Large intestine (tissue), 3 donors: ENCODE data around the gene ZFAND3. TPM values are rescaled to one million over a fixed set of nuclear protein-coding genes. Genes with fewer than 3 reads are reported as not detected.

Source experiments
- DNase-seq, 2 donors: peaks; one replicate each; pipeline versions ENCODE4 v3.0.0 to v3.0.0-alpha.2; 2013
- H3K27ac ChIP-seq: one replicate; pipeline ENCODE4 v1.5.1; 2013; ENCODE audit warnings: low read length
- H3K27me3 ChIP-seq: 2 replicates; pipeline ENCODE4 v1.6.1; 2013; ENCODE audit warnings: low read length; ENCODE audit not compliant: control insufficient read depth, insufficient read depth
- H3K36me3 ChIP-seq: 2 replicates; pipeline ENCODE4 v1.6.1; 2013; ENCODE audit warnings: low read length; ENCODE audit not compliant: control insufficient read depth, insufficient read depth
- H3K4me1 ChIP-seq: one replicate; pipeline ENCODE4 v1.6.1; 2013; ENCODE audit warnings: low read length; ENCODE audit not compliant: control insufficient read depth, insufficient read depth
- H3K4me3 ChIP-seq: one replicate; pipeline ENCODE4 v1.5.1; 2013; ENCODE audit warnings: low read length
- H3K9me3 ChIP-seq: one replicate; pipeline ENCODE4 v1.6.1; 2013; ENCODE audit warnings: mild to moderate bottlenecking, low read depth, low read length, moderate library complexity; ENCODE audit not compliant: control insufficient read depth
- WGBS: methylation state at CpG from one replicate; pipeline ENCODE4 v1.1.5; 2013; ENCODE audit warnings: low lambda C conversion rate; ENCODE audit not compliant: insufficient coverage; 5-methylcytosine and 5-hydroxymethylcytosine counted together
- polyA plus RNA-seq: library from polyadenylated mRNA; unstranded; fragments of 120-200 nt; gene quantifications from one replicate; pipeline ENCODE4 v1.2.1, GENCODE V29; 2013

The ZFAND3 gene
- polyA plus RNA-seq, 1 donor = 82.3 TPM

DNA sequence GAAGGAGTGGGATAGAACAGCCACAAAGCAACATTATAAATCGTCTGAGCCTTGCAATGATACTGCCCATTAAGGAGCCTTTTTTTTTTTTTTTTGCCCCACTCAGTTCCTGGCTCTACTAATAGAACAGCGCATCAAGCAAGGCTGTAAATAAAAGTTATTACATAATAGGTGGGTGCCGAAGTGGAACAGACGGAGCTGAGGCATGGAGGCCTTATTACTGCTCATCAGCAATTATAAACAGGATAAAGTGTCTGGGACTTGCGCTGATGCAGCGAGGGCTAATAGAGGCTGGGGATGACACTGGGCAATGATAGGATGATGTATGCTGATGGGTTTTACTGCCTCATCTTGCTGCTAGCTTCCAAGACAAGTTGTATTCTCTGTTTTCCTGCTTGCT, 272.1 kb downstream of the ZFAND3 start:
- H3K4me3 ChIP-seq = no peak overlapping the region
- WGBS = no CpG with 5 or more reads among the region's 6 CpGs

GRCh38 chr6:38092465-38092864, 272.9 kb downstream of the ZFAND3 start:
- peaks cover 2% of the 10 kb centered on the region for H3K36me3 ChIP-seq
- no peaks in the 10 kb centered on the region for H3K27me3 ChIP-seq
- H3K9me3 ChIP-seq = no peaks in the 10 kb centered on the region
- DNase-seq = no peak
- H3K4me1 ChIP-seq = no peaks in the 10 kb centered on the region
- no peak overlapping the region for H3K27ac ChIP-seq
- WGBS = 100% methylated on average over 1 of the region's 4 CpGs
- no peak overlapping the region for H3K4me3 ChIP-seq

More for the DNA sequence above, 272.1 kb downstream of the ZFAND3 start:
- H3K4me1 ChIP-seq = no peaks in the 10 kb centered on the region
- DNase-seq = no peak
- no peaks in the 10 kb centered on the region for H3K27me3 ChIP-seq
- H3K9me3 ChIP-seq = no peaks in the 10 kb centered on the region
- H3K27ac ChIP-seq = no peak overlapping the region
- peaks cover 3% of the 10 kb centered on the region for H3K36me3 ChIP-seq

GRCh38 chr6:38092964-38093363, 273.4 kb downstream of the ZFAND3 start:
- H3K27ac ChIP-seq = no peak overlapping the region
- no peaks in the 10 kb centered on the region for H3K4me1 ChIP-seq
- H3K4me3 ChIP-seq = no peak overlapping the region
- no peak for DNase-seq
- H3K27me3 ChIP-seq = no peaks in the 10 kb centered on the region
- H3K36me3 ChIP-seq = no peaks in the 10 kb centered on the region
- H3K9me3 ChIP-seq = no peaks in the 10 kb centered on the region

- no peak for DNase-seq
- Histone ChIP-seq H3K4me1 (no peaks in the 10 kb centered on the region), H3K27ac (no peak overlapping the region), H3K27me3 (no peaks in the 10 kb centered on the region), H3K36me3 (no peaks in the 10 kb centered on the region), H3K9me3 (no peaks in the 10 kb centered on the region), H3K4me3 (no peak overlapping the region)
- 92% methylated on average over 2 of the region's 2 CpGs for WGBS
Measured at GRCh38 chr6:38095054-38095453, 275.5 kb downstream of the ZFAND3 start.

GRCh38 chr6:38099221-38099620, 279.7 kb downstream of the ZFAND3 start:
- Histone ChIP-seq H3K27me3 (no peaks in the 10 kb centered on the region), H3K4me3 (no peak overlapping the region), H3K4me1 (no peaks in the 10 kb centered on the region), H3K36me3 (peaks cover 2% of the 10 kb centered on the region), H3K27ac (no peak overlapping the region), H3K9me3 (no peaks in the 10 kb centered on the region)
- WGBS = no CpG with 5 or more reads among the region's 1 CpG
- DNase-seq = no peak

DNA sequence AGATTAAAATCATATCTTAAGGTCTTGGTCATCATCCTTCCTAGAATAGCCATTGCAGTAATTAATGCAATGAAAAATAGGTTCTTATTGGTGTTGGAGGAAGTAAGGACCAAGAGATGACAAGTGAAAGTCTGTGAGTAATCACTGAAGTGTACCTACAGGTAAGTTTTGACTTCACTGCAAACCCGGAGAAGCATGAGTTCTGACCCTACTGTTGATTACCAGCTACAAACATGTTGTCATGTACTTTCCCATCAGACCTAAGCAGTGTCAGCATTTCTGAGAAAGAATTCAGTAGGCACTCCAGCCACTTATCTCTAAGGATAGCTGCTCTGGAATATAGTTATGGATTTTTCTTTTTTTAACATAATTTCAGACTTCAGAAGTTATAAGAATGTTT, 280.9 kb downstream of the ZFAND3 start:
- DNase-seq = no peak
- H3K4me3 ChIP-seq = no peak overlapping the region
- no CpG with 5 or more reads among the region's 1 CpG for WGBS
- peaks cover 2% of the 10 kb centered on the region for H3K36me3 ChIP-seq
- no peaks in the 10 kb centered on the region for H3K27me3 ChIP-seq
- no peak overlapping the region for H3K27ac ChIP-seq
- no peaks in the 10 kb centered on the region for H3K9me3 ChIP-seq
- no peaks in the 10 kb centered on the region for H3K4me1 ChIP-seq

GRCh38 chr6:38103921-38104320, 284.4 kb downstream of the ZFAND3 start:
- Histone ChIP-seq H3K36me3 (peaks cover 11% of the 10 kb centered on the region), H3K27me3 (no peaks in the 10 kb centered on the region), H3K4me3 (no peak overlapping the region), H3K27ac (no peak overlapping the region), H3K9me3 (no peaks in the 10 kb centered on the region), H3K4me1 (no peaks in the 10 kb centered on the region)
- no peak for DNase-seq
- no CpG with 5 or more reads among the region's 3 CpGs for WGBS

DNA sequence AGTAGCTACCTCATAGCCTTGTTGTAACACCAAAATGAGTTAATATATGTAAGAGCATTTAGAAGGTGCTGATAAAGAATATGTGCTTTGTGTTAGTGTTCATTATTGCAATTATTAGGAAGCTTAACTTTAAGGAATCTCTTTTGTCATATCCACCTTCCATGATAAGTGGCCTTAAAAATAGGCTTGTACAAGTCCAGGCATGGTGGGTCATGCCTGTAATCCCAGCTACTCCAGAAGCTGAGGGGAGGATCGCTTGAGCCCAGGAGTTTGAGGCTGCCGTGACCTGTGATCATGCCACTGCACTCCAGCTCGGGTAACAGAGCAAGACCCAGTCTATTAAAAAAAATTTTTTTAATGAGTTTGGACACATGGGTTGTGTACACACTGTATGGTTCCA, 285.5 kb downstream of the ZFAND3 start:
- Histone ChIP-seq H3K27ac (no peak overlapping the region), H3K4me1 (no peaks in the 10 kb centered on the region), H3K27me3 (no peaks in the 10 kb centered on the region), H3K9me3 (no peaks in the 10 kb centered on the region), H3K36me3 (peaks cover 11% of the 10 kb centered on the region), H3K4me3 (no peak overlapping the region)
- no CpG with 5 or more reads among the region's 3 CpGs for WGBS
- DNase-seq = no peak

GRCh38 chr6:38107073-38107472, 287.5 kb downstream of the ZFAND3 start:
- Histone ChIP-seq H3K27me3 (no peaks in the 10 kb centered on the region), H3K36me3 (peaks cover 8% of the 10 kb centered on the region), H3K27ac (no peak overlapping the region), H3K4me1 (peaks cover 7% of the 10 kb centered on the region), H3K4me3 (no peak overlapping the region), H3K9me3 (no peaks in the 10 kb centered on the region)
- no peak for DNase-seq
- no CpG with 5 or more reads among the region's 1 CpG for WGBS

DNA sequence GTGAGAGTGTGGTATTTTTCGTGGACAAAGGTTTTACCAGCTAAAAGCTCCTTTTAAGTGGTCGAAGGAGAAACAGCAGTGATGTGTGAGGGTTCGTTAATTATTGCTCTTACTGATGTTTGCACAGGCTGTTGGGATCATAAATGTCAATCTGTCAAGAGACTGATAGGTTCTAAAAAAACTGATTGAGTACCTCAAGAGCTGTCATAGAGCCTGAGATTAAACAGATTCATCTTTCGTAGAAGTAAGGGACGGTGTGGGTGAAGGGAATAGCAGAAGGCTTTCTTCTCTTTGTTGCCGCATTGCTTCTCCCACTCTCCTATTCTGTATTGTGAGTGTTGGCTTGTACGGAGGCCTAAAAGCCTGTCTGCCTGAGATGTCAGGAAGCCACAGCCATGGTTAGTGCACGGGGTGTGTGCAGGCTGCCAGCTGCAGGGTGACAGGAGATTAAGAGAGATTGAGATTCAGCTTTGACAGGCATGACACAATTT, 291.0 kb downstream of the ZFAND3 start:
- DNase-seq = peak in 1 of 2 donors; percentile 54
- H3K27me3 ChIP-seq = no peaks in the 10 kb centered on the region
- no peaks in the 10 kb centered on the region for H3K9me3 ChIP-seq
- peaks cover 8% of the 10 kb centered on the region for H3K36me3 ChIP-seq
- H3K4me3 ChIP-seq = no peak overlapping the region
- WGBS = 19% methylated on average over 5 of the region's 8 CpGs
- no peak overlapping the region for H3K27ac ChIP-seq
- peaks cover 22% of the 10 kb centered on the region for H3K4me1 ChIP-seq

DNA sequence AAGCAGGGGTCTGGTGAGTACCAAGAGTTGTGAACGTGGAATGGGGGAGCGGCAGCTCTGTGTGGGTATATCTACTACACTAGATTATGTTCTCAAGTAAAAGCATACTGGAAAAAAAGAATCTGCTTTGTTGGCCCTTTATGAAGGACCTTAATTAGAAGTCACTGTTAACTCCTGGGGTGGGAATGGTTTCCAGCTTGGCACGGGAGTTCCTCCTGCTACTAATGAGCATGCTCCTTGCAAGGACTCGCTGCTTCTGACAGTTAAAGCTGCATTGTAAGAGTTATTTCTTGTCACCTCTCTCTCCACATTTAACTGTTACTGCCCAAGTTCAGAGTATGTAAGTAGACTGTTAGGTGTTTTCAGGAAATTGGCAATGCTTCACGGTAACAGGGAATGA, 292.7 kb downstream of the ZFAND3 start:
- Histone ChIP-seq H3K27me3 (no peaks in the 10 kb centered on the region), H3K36me3 (peaks cover 11% of the 10 kb centered on the region), H3K9me3 (no peaks in the 10 kb centered on the region), H3K4me3 (no peak overlapping the region), H3K27ac (no peak overlapping the region), H3K4me1 (peaks cover 27% of the 10 kb centered on the region)
- DNase-seq = no peak
- WGBS = no CpG with 5 or more reads among the region's 5 CpGs
